SKM-1 (cell line): ENCODE results near the gene LYPLA2.
"Not testable (repeated sequence)": the region's sequence is repeated elsewhere in the genome, so short reads cannot be mapped to it uniquely, and the experiment has no call there.

Experiments used
- DNase-seq: peaks from one replicate; lab custom pipeline; 2025; ENCODE audit not compliant: unreplicated experiment; lab: John Stamatoyannopoulos, UW

Gene LYPLA2

DNA sequence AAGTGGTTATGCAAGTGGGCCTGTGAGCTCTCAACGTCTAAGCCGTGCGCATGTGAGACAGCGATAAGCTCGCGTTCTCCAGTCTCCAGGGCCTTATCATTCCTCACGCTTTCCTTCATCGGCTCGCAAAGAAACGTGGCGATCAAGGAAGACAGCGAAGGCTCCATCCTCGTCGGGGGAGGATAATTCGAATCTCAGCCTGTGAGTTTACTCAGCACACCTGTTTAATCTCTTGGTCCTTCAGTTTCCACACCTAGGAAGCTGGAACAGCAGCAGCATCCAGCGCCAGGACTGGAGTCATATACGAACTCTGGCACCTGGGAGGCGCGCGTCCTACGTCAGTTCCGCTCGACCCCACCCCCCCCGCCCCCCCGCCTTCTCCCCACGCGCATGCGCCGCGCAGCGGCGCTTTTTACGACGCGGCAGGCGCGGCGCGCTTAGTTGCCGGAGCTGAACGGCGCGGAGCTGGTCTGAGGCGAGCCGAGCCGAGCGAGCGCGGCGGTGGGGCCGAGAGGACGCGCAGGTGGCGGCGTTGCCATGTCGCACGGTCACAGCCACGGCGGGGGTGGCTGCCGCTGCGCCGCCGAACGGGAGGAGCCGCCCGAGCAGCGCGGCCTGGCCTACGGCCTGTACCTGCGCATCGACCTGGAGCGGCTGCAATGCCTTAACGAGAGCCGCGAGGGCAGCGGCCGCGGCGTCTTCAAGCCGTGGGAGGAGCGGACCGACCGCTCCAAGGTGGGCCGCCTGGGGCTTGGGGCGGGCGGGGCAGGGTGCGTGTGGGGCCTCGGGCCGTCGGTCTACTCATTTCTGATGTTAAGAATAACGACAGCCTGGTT lies 12.7 kb upstream of the LYPLA2 start, which contains the start of gene PITHD1:
Gene PITHD1, plus strand, starts transcription at position 440 of the 836 bp plus-strand sequence. Its CDS starts 98 bp downstream, at position 538.
- DNase-seq: peak; percentile 74

GRCh38 chr1:23779826-23780371 lies 11.0 kb upstream of the LYPLA2 start:
- DNase-seq: no peak

DNA sequence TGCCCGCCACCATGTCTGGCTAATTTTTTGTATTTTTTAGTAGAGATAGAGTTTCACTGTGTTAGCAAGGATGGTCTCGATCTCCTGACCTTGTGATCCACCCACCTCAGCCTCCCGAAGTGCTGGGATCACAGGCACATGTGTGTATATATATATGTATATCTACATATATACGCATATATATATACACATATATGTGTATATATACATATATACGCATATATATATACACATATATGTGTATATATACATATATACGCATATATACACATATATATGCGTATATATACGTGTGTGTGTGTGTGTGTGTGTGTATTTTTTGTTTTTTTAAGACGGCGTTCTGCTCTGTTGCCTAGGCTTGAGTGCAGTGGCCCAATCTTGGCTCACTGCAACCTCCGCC lies 7.8 kb upstream of the LYPLA2 start:
- DNase-seq: not testable (repeated sequence)

DNA sequence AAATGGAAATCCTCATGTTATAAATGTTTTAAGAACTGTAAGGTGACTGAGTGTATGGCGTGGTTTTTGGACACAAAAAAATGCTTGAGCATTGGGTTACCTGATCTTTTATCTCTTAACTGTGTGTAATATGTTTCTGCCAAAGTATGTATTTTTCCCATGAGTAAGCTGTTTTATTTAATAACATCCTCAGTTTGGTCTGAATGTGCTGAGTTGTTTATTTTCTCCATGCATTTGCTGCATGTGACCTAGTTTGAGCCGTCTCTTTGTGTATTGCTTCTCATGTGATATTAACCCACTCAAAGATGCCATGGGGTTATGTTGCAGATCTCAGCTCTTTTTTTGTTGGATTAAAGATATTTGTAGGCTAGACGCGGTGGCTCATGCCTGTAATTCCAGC lies 6.1 kb upstream of the LYPLA2 start:
- DNase-seq: no peak

DNA sequence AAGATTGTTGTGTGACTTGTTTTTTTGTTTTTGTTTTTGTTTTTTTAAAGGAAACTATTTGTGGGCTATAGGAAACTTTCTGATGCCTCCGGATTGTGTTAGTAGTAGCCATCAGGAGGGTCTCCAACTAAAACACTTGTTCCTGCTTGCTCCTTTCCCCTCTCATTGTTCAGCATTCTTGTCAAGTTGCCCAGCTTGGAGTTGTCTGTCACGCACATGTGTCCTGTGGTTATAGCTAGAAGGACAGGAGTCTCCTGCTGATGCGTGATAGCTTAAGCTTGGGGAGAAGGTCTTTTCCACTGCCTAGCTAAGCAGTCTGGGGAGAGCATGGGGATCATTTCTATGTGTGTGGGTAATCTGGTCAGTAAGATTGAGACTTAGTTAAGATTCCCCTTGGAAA lies 3.2 kb upstream of the LYPLA2 start:
- DNase-seq: no peak

DNA sequence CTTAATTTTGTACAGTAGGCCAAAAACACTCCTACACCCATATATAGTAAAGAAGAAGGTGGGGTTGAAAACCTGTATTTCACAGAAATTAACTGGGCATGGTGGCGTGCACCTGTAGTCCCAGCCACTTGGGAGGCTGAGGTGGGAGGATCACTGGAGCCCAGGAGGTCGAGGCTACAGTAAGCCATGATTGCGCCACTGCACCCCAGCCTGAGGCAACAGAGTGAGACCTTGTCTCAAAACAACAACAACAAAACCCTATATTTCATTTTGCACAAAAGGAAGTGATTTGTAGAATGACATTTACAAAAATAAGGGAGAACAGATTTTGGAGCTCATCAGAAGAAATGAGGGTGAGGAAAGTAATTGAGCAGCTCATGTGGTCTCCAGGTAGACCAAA lies 2.2 kb upstream of the LYPLA2 start:
- no peak for DNase-seq

DNA sequence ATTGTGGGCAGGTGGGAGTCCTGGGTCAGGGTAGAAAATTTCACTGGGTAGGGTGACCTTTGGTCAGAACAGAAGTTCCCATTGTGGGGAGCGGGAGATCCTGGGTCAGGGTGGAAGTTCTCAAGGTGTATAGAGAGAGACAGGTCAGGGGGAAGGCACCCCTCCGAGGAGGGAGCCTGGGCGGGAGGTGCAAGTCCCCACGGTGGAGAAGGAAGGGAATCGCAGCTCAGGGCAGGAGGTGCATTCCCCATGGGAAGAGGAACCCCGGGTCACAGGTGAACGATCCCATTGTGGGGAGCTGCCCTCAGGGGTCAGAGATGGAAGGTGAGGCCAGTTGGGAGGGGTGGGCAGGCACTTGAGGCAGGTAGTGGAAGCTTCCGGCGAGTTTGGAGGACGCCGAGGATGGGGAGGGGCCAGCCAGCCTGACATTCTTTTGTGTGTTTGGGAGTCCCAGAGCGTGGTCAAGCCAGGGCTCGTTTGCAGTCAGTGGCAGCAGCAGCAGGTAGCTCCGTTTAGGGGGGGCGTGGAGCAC lies 637 bp downstream of the LYPLA2 start:
- no peak for DNase-seq

DNA sequence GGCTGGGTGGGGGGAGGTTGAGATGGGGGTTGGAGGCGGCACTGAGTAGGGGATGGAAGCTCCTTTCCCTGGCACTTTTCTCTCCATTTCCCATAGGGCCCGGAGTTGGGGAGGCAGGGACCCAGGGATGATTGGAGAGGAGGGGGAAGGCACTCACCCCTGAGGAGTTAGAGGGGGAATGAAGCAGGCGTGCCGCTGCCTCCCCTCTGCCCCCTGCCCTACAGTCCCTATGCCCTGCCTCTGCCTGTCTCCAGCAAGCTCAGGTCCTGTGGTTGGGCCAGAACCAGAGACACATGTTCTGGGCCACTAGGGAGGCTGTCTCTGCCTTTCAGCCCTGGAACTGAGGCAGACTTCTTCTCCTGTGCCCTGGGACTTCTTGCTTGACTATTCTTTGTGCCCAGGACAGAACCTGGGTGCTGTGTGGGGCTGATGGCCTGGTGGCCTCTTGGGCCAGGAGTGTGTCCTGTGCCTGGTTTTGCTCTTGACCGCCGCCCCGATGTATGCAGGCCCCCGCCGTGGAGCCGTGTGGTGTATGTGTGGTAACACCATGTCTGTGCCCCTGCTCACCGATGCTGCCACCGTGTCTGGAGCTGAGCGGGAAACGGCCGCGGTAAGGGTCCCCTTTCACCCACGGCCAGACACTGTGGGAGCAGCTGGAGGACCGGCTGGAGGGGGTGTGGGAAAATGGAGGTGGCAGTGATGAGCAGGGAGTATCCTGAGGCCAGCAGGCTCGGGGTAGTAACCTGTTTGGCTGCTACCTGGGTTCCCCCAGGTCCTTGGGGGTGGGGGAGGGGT lies 1.4 kb downstream of the LYPLA2 start:
- DNase-seq: no peak

DNA sequence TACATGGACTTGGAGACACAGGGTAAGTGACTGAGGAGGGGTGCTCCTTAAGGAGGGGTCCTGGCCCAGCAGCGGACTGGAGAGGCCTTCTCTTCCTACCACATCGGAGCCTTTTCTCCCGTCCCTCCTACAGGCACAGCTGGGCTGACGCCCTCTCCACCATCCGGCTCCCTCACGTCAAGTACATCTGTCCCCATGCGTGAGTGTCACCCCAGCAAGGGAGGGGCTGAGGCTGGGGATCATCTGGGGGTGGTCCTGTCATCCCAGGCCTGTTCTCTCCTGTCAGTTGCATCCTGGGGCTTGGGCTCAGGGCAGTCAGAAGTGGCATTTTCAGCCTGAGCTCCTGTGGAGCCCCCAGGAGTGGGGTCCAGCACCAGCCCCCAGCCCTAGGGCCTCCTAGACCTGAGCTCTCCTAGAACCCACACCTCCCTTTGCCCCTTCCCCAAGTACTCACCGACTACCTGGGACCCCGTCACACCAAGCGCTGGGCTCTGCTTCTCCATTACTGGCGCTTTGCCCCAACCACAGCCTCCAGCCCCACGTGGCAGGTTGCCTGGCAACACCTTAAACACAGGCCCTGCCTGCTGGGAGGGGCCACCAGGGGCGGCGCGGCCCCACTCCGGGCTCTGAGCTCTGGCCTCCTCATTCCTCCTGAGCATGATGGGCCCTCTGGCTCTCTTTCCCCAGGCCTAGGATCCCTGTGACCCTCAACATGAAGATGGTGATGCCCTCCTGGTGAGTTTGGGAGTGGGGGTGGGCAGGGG lies 2.3 kb downstream of the LYPLA2 start:
- no peak for DNase-seq

- no peak for DNase-seq
Measured at GRCh38 chr1:23793861-23794731, 3.2 kb downstream of the LYPLA2 start.

DNA sequence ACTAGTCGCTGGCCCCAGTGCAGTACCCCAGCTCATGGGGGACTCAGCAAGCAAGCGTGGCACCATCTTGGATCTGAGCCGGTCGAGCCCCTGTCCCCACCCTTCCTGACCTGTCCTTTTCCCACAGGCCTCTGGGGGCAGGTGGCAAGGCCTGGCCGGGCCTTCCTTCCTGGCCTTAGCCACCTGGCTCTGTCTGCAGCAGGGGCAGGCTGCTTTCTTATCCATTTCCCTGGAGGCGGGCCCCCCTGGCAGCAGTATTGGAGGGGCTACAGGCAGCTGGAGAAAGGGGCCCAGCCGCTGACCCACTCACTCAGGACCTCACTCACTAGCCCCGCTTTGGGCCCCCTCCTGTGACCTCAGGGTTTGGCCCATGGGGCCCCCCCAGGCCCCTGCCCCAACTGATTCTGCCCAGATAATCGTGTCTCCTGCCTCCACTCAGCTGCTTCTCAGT lies 3.8 kb downstream of the LYPLA2 start:
- DNase-seq: not testable (repeated sequence)

- DNase-seq: no peak
Measured at GRCh38 chr1:23795676-23796465, 4.9 kb downstream of the LYPLA2 start.

DNA sequence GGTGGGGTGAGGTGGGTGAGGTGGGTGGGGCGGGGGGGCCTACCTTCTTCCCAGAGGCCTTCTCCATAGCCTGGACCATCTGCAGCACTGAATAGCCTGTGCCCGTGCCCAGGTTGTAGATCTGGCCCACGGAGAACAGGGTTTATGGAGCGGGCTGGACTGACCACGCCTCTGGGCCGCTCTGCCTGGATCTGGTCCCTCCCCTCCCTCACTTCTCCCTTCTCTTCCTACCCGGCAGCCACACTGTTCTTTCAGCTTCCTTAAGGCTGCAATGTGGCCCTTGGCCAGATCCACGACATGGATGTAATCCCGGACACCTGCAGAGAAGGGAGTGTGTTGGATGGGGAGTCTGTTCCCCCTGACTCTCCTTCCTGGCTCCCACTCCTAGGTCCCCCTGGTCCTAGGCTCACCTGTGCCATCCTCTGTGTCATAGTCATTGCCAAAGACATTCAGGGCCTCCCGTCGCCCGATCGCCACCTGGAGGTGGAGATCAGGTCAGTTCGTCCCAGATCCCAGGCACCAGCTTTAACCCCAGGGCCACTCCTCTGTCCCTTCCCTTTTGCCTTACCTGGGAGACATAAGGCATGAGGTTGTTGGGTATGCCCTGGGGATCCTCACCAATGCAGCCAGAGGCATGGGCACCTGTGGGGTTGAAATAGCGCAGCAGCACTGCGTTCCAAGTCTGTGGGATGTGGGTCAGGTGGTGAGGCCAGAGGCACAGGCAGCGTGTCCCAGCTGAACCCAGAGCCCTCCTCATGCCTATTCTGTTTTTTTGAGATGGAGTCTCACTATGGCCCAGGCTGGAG lies 5.7 kb downstream of the LYPLA2 start:
- DNase-seq: no peak

- no peak for DNase-seq
Measured at GRCh38 chr1:23797478-23798448, 6.8 kb downstream of the LYPLA2 start.

DNA sequence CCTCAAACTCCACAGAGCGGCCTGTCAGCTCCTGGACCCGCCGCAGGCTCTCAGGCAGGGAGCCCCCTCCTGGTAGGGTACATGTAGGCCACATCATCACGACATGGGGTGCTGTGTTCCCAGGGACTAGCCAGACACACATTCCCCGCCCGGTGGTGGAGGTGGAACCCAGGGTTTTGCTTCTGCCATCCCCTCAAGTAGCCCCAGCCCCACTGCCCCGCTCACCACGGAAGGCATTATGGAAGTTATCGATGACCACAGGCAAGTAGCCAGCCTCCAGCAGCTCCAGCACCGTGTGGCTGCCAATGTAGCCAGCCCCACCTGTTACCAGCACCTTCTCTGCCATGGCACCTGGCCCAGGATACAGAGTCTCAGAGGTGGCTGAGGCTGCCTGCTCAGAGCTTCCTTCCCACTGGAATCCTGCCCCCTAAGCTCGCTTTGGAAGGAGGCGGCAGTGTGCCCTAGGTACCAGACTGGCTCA lies 7.8 kb downstream of the LYPLA2 start:
- no peak for DNase-seq

DNA sequence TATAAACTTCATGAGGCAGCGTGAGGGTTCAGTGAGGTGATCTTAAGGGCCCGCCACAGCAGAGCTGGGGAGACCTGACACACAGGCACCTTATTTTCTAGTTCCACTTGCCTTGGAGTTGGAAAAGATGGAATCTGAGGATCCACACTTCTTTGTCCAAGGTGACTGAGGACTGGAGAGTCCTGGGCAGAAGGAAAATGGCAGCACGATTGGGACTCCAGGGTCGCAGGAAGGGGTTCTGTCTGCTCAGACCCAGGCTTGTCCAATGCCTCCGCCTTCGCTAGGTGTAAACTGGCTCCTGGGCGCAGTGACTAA lies 8.3 kb downstream of the LYPLA2 start:
- no peak for DNase-seq
